Stimulated activated CD8-positive, alpha-beta memory T cell treated with anti-CD3 and anti-CD28 coated beads, Interleukin-15, amount 100 ng/mL, for 4 hours (primary cell): ENCODE results near the gene DIP2C.
"Not testable (repeated sequence)": the region's sequence is repeated elsewhere in the genome, so short reads cannot be mapped to it uniquely, and the experiment has no call there.

Source experiments
- DNase-seq, 2 donors: peaks; one replicate each; pipeline ENCODE4 v3.0.0-alpha.2; 2020; ENCODE audit warnings: low read depth in 2 of 2

Gene DIP2C

DNA sequence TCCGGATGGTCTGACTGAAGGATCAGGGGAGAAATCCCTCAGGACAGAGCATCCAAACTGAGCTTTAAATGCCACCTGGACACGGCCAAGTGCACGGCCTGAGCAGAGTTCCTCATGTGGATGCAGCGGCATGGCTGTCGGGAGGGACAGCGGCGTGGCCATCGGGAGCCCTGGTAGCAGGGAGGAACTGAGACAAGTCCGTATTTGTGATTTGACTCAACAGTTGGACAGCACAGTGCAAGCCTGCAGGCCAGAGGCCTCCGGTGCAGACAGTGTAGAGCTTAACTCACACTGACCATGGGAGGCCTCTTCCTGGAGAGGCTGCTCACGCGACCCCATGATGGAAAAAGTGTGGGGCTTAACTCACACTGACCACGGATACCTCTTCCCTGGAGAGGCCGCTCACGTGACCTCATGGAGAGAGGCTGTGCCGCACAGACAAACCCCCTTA lies 207.4 kb downstream of the DIP2C start:
- no peak for DNase-seq

DNA sequence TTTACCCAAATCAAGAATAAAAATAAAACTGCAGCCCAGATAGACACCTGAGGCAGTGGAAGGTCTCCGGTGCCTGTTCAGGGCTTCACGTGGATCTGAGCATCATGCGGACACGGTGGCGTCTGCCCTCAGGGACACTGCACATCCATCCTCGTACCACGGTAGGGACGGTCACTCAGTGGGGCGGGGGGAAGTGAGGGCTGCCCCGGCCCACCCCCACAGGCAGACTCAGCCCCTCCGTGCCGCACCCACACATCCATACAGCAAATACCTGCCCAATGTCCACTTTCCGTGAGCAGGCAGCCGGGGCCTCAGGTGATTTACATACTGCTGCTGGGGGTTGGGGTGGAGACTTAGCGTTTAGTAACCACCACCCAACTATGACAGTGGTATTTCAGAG lies 207.8 kb downstream of the DIP2C start:
- no peak for DNase-seq

DNA sequence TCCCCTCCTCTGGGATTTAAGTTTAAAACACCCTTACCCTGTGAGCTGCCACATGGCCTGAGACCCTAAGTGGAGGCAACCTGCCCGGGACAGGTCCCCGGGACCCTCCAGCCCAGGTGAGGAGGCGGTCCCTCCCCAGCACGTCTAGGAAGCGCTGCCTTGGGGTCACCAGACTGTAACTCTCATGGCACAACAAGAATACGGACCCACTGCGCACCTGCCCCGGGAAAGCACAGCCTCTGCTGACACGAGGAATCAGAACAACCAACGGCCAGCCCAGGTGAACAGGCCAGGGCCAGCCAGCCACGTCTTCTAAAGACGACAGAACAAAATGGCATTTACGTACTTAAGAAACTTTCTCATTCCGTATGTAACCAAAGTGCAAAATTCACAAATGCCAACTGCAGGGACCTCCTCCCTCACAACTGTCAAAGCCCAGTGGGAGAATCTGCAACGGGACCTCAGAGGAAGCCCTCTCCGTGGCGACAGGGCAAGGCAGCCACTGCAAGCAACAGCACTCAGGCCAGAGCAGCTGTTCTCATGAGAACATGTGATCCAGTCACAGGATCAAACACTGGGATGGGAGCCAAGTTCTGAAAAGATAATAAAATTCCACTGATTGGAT lies 208.4 kb downstream of the DIP2C start:
- no peak for DNase-seq

DNA sequence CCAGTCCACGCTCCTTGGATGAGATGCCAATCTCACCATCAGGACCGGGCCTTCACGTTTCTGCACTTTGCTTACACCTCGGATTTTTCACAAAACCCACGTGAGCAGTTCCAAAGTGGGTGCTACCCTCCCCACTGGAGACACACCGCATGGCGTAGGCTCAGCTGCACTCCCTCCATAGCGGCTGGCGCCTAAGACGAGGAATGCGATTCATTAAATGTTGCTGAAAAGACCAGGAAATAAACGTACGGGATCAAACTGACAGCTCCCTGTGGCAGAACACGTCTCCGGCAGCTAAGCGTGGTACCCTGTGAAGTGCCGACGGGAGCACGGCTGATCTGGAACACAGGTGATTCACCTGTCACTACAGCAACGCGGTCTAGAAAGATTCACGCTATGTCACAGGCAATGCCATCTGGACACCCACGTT lies 209.0 kb downstream of the DIP2C start:
- no peak for DNase-seq

DNA sequence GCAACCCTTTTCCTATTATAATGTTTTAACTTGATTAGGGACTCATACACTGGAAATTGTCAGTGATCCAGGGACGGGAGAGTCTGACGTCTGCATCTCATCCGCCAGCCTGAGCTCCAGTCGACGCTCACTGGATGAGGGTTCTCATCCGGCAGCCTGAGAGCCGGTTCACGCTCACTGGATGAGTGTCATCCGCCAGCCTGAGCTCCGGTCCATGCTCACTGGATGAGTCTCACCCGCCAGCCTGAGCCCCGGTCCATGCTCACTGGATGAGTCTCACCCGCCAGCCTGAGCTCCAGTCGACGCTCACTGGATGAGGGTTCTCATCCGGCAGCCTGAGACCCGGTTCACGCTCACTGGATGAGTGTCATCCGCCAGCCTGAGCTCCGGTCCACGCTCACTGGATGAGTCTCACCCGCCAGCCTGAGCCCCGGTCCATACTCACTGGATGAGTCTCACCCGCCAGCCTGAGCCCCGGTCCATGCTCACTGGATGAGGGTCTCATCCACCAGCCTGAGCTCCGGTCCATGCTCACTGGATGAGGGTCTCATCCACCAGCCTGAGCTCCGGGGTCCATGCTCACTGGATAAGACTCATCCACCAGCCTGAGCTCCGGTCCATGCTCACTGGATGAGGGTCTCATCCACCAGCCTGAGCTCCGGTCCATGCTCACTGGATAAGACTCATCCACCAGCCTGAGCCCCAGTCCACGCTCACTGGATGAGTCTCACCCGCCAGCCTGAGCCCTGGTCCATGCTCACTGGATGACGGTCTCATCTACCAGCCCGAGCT lies 209.6 kb downstream of the DIP2C start:
- not testable (repeated sequence) for DNase-seq

GRCh38 chr10:478471-479245 lies 210.8 kb downstream of the DIP2C start:
- no peak for DNase-seq

DNA sequence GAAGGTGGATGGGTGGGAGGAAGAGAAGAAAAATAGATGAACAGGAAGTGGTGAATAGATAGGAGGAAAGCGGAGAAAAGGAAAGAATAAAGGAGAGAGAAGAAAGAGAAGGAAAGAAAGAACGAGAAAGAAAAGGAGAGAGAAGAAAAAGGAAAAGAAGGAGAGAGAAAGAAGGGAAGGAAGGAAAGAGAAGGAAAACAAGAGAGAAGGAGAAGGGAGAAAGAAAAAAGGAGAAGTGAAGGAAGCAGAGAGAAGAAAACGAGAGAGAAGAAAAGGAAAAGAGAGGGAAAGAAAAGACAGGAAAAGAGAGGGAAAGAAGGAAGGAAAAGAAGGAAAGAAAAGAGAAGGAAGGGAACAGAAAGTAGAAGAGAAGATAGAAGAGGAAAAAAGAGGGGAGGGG lies 211.8 kb downstream of the DIP2C start:
- DNase-seq, result no peak

- DNase-seq, result no peak
Measured at GRCh38 chr10:476455-476780, 213.1 kb downstream of the DIP2C start.

- DNase-seq, result no peak
Measured at GRCh38 chr10:475709-476454, 213.6 kb downstream of the DIP2C start.

DNA sequence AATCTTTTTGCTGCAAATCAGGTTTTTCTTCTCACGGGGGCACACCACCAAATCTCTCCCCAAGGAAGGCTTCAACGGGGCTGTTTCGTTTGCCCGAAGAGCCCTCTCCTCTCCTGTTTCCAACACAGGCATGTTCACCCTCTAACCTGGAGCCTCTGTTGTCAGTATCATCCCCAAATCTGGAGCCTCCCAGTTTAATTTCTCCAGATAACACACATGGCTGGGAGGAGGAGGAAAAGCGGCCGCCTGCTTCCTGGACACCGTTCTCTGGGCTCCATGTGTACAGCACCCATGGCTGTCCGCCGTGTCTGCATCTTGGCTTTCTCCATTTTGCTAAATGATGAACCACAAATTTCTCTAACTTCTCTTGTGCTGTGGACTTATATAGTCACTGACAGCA lies 214.5 kb downstream of the DIP2C start:
- DNase-seq, result no peak

GRCh38 chr10:474406-474805 lies 215.1 kb downstream of the DIP2C start:
- no peak for DNase-seq

DNA sequence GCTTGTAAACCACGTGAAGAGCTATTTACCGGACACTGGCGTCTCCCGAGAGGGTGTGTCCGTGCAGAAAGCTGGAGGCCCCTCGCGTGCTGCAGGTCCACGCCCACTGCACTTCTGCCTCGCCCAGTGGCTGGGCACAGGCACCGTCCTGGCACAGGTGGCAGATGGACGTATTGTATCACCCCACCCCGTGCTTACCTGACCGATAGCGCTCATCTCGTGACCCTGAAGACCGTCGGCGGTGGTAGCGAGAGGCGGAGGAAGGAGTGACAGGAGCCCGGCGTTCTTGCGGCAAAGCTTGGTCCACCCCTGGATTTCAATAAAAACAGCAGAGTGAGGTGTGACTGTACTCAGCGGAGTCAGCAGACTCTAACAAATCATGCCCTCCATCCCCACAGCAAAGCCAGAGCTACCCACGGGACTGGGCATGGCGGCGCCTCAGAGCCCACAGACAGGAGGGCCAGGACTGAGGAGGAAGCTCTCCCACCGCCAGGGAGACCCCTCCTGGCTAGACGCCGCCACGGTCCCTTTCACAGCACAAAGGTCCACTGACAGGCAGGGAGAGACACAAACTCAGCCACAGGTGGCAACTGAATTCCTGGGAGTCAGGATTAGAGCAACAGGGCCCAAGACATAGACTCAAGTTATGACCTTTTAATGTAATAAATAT lies 217.1 kb downstream of the DIP2C start:
- DNase-seq, result no peak

GRCh38 chr10:470339-471003 lies 219.0 kb downstream of the DIP2C start:
- peak in 1 of 2 donors; percentile 8 for DNase-seq

- DNase-seq, result no peak
Measured at GRCh38 chr10:469947-470338, 219.5 kb downstream of the DIP2C start.

- no peak for DNase-seq
Measured at GRCh38 chr10:459743-460142, 229.7 kb downstream of the DIP2C start.

DNA sequence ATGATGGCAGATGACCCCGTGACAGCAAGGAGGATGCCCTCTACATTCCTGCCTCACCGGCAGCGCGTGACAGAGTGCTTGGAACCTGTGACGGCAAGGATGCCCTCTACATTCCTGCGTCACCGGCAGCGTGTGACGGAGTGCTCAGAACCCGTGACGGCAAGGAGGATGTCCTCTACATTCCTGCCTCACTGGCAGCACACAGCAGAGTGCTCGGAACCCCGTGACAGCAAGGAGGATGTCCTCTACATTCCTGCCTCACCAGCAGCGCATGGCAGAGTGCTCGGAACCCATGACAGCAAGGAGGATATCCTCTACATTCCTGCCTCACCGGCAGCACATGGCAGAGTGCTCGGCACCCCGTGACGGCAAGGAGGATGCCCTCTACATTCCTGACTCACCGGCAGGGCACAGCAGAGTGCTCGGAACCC lies 231.0 kb downstream of the DIP2C start:
- DNase-seq, result no peak

GRCh38 chr10:456486-456885 lies 233.0 kb downstream of the DIP2C start:
- no peak for DNase-seq

DNA sequence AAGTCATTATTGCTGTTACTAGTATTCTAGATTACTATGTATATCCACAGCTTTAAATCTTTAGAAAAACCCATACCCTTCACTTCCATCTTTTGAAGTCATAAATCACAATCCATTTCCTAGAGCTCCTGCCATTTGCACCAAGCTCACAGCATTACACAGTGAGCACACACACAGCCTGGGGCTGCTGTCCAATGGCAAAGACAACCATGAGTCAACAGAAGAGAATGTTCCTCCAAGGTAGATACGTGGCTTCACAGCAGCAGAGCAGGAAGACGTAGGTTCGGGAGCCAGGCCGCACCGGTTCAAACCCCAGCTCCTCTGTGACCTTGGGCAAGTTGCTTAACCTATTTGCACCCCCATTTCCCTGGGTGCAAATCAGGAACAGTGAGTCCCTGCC lies 234.6 kb downstream of the DIP2C start:
- DNase-seq, result no peak

DNA sequence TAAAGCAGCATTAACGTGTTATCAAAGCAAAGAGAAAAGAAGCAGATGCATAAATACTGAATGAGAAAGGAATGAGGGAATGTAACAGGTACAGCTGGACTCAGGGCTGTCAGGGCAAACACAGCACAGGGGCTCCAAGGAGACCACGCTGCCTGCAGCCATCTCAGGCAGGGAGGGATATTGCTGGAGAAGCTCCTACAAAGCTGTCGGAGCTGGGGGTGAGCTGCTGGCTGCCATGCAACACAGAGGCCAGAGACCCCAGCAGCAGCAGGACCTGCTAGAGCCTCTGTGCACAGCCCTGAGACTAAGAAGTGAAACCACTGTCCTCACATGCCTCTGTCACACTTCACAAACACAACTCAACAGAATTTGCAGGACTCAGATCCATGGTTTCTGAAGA lies 235.8 kb downstream of the DIP2C start:
- DNase-seq, result no peak

DNA sequence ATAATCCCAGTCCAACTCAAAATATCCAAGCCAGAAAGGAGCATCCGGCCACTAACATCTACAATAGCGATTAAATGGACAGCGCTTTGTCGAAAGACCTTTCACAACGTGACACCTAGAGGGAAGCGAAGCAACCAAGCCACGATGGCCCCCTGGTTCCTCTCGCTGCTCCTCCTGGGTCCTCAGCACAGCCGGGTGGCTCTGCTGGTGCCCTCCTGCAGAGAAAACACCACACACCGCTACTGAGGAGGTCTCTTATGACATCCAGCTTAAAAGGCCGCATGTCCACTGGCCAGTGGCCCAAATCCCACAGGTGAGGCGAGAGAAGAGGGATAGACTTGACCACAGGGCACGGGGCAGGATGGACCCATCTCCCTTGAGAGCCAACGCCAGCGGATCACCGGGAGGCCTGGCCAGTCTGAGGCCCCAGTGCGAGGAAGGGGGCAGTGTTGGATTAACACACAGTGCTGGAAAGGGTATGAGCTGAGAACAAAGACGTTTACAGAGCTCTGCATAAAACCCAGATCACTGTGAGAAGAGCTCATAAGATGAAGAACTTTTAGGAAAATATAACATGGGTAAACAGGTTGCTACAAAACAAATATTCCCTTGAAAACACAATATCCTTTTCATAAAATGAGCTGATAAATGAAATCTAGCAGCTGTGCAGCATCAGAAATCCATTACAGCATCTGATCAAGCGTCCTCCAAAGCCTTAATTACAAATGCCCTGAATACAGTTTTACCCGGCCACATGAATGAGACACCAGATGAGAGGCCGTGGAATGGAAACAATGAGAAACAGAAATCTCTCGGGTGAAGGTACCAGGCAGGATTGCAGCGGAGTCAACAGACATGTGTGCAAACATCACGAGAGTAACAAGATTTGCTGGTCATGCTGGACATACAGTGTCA lies 236.7 kb downstream of the DIP2C start:
- no peak for DNase-seq
